Liver (tissue), 3 donors: Measurements from ENCODE around the gene PLEKHA7.

Experiments
- GABPA ChIP-seq, 2 donors: IDR thresholded peaks in 1 of 2; conservative IDR thresholded peaks in 1 of 2; 2 replicates each; pipeline ENCODE4 v1.6.1; 2016; ENCODE audit warnings: antibody characterized with exemption in 2 of 2, mild to moderate bottlenecking in 1 of 2, moderate library complexity in 1 of 2
- TAF1 ChIP-seq: conservative IDR thresholded peaks from 2 replicates; pipeline ENCODE4 v1.6.1; 2016; ENCODE audit warnings: antibody characterized with exemption, mild to moderate bottlenecking
- YY1 ChIP-seq: IDR thresholded peaks from 2 replicates; pipeline ENCODE4 v1.6.1; 2016; ENCODE audit warnings: antibody characterized with exemption, mild to moderate bottlenecking
- TF ChIP-seq, protein P1 (sequence below): fragments of 150-350 bp; IDR thresholded peaks from 2 replicates; pipeline ENCODE4 v1.5.1; 2017; ENCODE audit warnings: improper control_type of control experiment, low read depth, low read length; ENCODE audit not compliant: missing input control
- TF ChIP-seq, protein P2 (sequence below): IDR thresholded peaks from 2 replicates; pipeline ENCODE4 v1.6.1; 2016; ENCODE audit warnings: antibody characterized with exemption, mild to moderate bottlenecking
- donor health status: healthy.
- donor health status: healthy.

DNA sequence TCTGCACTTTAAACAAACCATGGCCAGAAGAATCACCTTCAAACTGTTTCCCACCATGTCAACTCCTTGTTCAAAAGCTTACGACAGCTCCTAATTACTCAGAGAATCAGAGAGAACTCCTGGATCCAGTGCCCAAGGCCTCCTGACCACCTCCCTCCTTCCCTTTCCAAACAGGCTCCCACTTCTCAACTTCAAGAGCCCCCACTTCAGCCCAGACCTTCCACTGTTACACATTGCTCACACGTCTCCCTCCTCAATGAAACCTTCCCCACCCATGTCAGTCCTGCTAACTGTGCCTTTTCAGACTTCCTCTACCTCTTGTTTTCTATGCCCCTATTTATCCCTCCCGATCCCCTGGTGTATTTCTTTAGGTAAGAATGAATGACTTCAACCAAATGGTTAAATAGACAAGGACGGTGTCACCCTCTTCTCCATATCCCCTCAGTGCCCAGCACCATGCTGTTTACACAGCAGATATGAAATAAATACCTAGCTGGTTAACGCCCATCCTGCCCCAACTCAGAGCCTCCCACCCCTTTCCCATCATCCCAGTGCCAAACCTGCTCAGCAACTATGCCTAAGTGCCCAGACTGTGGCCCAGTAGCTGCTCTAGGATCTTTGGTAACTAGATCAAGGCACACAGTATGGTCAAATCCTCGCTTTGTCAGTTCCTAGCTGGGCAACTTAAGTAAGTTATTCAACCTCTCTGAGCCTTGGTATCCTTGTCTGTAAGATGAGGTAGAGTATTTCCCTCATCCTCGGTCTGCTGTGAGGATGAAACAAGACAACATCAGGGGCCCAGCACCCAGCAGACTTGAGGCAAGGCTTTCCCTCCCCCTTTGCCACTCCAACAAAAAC is 36.8 kb downstream of the PLEKHA7 start:
- TF ChIP-seq, protein P1, sequence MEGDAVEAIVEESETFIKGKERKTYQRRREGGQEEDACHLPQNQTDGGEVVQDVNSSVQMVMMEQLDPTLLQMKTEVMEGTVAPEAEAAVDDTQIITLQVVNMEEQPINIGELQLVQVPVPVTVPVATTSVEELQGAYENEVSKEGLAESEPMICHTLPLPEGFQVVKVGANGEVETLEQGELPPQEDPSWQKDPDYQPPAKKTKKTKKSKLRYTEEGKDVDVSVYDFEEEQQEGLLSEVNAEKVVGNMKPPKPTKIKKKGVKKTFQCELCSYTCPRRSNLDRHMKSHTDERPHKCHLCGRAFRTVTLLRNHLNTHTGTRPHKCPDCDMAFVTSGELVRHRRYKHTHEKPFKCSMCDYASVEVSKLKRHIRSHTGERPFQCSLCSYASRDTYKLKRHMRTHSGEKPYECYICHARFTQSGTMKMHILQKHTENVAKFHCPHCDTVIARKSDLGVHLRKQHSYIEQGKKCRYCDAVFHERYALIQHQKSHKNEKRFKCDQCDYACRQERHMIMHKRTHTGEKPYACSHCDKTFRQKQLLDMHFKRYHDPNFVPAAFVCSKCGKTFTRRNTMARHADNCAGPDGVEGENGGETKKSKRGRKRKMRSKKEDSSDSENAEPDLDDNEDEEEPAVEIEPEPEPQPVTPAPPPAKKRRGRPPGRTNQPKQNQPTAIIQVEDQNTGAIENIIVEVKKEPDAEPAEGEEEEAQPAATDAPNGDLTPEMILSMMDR, result no peak
- TF ChIP-seq YY1, result no peak
- TF ChIP-seq, protein P2, sequence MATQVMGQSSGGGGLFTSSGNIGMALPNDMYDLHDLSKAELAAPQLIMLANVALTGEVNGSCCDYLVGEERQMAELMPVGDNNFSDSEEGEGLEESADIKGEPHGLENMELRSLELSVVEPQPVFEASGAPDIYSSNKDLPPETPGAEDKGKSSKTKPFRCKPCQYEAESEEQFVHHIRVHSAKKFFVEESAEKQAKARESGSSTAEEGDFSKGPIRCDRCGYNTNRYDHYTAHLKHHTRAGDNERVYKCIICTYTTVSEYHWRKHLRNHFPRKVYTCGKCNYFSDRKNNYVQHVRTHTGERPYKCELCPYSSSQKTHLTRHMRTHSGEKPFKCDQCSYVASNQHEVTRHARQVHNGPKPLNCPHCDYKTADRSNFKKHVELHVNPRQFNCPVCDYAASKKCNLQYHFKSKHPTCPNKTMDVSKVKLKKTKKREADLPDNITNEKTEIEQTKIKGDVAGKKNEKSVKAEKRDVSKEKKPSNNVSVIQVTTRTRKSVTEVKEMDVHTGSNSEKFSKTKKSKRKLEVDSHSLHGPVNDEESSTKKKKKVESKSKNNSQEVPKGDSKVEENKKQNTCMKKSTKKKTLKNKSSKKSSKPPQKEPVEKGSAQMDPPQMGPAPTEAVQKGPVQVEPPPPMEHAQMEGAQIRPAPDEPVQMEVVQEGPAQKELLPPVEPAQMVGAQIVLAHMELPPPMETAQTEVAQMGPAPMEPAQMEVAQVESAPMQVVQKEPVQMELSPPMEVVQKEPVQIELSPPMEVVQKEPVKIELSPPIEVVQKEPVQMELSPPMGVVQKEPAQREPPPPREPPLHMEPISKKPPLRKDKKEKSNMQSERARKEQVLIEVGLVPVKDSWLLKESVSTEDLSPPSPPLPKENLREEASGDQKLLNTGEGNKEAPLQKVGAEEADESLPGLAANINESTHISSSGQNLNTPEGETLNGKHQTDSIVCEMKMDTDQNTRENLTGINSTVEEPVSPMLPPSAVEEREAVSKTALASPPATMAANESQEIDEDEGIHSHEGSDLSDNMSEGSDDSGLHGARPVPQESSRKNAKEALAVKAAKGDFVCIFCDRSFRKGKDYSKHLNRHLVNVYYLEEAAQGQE, result no peak
- no peak for TF ChIP-seq TAF1
- no peak for TF ChIP-seq GABPA (IDR thresholded peaks at IDR 0.05 in 1 of 2, conservative IDR thresholded peaks at IDR 0.05 in 1 of 2)
